ENCODE data around the gene CALML3.

The CALML3 gene

DNA sequence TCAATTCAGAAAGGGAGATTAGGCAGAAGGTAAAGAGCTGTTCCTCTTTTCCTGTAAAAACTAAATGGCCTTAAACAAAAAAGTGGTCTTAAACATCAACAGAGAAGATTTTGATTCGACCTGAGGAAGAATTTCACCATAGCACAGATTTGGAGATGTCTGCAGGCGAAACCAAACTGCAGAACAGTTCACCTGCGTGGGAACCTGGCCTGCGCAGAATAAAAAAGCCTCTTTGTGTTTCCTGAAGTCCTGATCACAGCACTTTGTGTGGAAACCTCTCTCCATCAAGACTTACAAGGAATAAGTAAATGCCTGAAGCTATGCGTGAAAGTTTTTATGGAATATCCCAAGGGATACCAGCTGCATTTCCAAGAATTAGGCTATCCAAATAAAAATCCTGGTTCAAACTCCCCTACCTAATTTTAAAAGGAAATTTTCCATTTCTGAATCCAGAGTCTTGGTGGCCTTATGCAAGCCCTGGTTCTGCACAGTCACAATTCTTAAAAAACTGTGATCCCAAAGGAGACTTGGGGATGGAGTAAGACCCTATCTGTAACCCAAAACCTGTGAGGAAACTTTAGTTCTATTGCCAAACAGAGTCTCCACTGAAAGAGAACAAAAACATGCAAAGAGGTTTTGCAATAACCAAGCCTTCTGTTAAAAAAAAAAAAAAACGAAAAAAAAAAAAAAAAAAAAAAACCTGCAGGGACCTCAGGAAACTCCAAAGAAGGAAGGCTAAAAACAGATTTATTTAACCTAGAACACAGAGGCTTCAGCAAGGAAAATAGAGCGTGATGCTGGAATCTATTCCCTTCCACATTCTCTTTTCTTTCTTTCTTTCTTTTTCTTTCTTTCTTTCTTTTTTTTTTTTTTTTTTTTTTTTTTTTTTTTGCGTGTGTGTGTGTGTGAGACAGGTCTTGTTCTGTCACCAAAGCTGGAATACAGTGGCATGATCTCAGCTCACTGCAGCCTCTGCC is 10.4 kb downstream of the CALML3 start:
- no peaks in the 10 kb centered on the region for H3K36me3 ChIP-seq (ENCODE audit: control insufficient read depth, insufficient read depth, low read length)
- DNase-seq (ENCODE audit: extremely low read depth, insufficient read length): no peak
- no peaks in the 10 kb centered on the region; the same call in 1 of the 2 replicates for H3K27me3 ChIP-seq (replicated peaks; ENCODE audit: control insufficient read depth, insufficient read depth, low read length)
- no peak for TF ChIP-seq CTCF (IDR thresholded peaks at IDR 0.05; ENCODE audit: insufficient read depth, low read length, poor library complexity, severe bottlenecking)
- H3K4me3 ChIP-seq (replicated peaks; ENCODE audit: low read depth, low read length): no peak overlapping the region

DNA sequence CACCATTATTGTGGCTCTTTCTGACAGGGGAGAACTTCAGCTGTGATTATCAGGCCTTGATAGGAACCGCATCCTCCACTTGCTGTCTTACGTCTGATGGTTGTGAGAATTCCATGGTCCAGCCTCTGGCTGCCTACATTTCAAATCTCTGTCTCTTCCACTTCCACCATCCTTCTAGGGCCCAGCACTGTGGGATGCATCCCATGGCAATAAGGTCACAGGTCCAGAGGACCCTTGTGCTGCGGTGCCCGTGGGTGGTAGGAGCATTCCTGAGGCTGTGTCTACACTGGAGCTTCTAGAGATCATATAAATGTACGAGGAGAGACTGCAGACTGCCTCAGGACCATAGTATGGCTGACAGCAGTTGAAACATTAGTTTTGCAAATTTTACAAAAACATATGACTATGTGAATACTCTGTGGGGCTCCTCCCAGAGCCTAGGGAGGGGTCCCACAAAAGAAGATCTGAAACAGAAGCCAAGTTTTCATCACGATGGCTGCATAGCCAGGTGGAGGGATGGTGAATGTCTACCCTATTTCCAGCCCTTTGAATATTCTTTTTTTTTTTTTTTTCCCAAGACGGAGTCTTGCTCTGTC is 11.8 kb downstream of the CALML3 start:
- DNase-seq (ENCODE audit: extremely low read depth, insufficient read length): no peak
- no peak for TF ChIP-seq CTCF (IDR thresholded peaks at IDR 0.05; ENCODE audit: insufficient read depth, low read length, poor library complexity, severe bottlenecking)
- no peaks in the 10 kb centered on the region for H3K36me3 ChIP-seq (ENCODE audit: control insufficient read depth, insufficient read depth, low read length)
- H3K4me3 ChIP-seq (replicated peaks; ENCODE audit: low read depth, low read length): no peak overlapping the region
- H3K27me3 ChIP-seq (replicated peaks; ENCODE audit: control insufficient read depth, insufficient read depth, low read length): no peaks in the 10 kb centered on the region; the same call in 1 of the 2 replicates

- no peaks in the 10 kb centered on the region; the same call in 1 of the 2 replicates for H3K27me3 ChIP-seq (replicated peaks; ENCODE audit: control insufficient read depth, insufficient read depth, low read length)
- no peak for DNase-seq (ENCODE audit: extremely low read depth, insufficient read length)
- no peaks in the 10 kb centered on the region for H3K36me3 ChIP-seq (ENCODE audit: control insufficient read depth, insufficient read depth, low read length)
- TF ChIP-seq CTCF (IDR thresholded peaks at IDR 0.05; ENCODE audit: insufficient read depth, low read length, poor library complexity, severe bottlenecking): no peak
- H3K4me3 ChIP-seq (replicated peaks; ENCODE audit: low read depth, low read length): no peak overlapping the region
These were observed 12.9 kb downstream of the CALML3 start for GRCh38 chr10:5537684-5538083.

GRCh38 chr10:5538446-5538845 is 13.7 kb downstream of the CALML3 start:
- Histone ChIP-seq H3K27me3 (replicated peaks; ENCODE audit: control insufficient read depth, insufficient read depth, low read length) (no peaks in the 10 kb centered on the region; the same call in 1 of the 2 replicates), H3K4me3 (replicated peaks; ENCODE audit: low read depth, low read length) (no peak overlapping the region), H3K36me3 (ENCODE audit: control insufficient read depth, insufficient read depth, low read length) (no peaks in the 10 kb centered on the region)
- DNase-seq (ENCODE audit: extremely low read depth, insufficient read length): no peak
- TF ChIP-seq CTCF (IDR thresholded peaks at IDR 0.05; ENCODE audit: insufficient read depth, low read length, poor library complexity, severe bottlenecking): no peak

DNA sequence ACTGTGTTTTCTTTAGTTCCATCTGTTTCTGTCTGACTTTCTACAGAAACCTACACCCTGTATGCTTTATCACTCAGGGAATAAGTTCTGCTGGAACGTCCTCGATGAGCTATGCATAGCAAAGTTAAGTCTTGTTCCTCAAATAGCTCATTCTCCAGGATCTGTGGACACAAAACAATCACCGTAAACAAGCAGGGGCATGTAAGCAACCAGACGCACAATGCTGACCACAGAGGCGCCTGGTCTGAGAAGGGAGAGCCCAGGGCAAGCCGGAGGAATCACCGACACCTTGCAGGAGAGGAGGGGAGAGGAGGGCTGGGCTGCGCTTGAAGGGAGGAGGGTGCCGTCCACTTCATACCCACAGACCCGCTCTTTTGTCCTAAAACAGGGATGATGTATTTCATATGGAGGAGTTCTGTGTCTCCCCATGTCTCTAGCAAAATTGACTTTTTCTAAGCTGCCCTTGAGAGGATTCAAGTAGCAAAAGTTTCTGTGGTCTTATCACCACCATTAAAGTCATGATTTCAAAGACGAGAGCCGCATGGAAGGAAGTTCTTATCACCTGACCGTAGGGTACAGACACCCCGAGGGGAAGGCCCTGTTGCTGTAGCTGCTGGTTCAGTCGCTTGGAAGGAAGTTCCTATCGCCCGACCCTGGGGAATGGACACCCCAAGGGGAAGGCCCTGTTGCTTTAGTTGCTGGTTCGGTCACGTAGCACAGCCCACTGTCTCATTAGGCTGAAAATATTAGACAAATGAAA is 14.3 kb downstream of the CALML3 start:
- no peak overlapping the region for H3K4me3 ChIP-seq (replicated peaks; ENCODE audit: low read depth, low read length)
- DNase-seq (ENCODE audit: extremely low read depth, insufficient read length): no peak
- no peaks in the 10 kb centered on the region for H3K36me3 ChIP-seq (ENCODE audit: control insufficient read depth, insufficient read depth, low read length)
- H3K27me3 ChIP-seq (replicated peaks; ENCODE audit: control insufficient read depth, insufficient read depth, low read length): no peaks in the 10 kb centered on the region
- no peak for TF ChIP-seq CTCF (IDR thresholded peaks at IDR 0.05; ENCODE audit: insufficient read depth, low read length, poor library complexity, severe bottlenecking)

All from GM06990 (cell line).